ENCODE results near the gene CYTH3. TPM values are rescaled to one million over a fixed set of nuclear protein-coding genes. Genes with fewer than 3 reads are reported as not detected.
"Not testable (repeated sequence)": the region's sequence is repeated elsewhere in the genome, so short reads cannot be mapped to it uniquely, and the experiment has no call there.

Gene CYTH3
- total RNA-seq, 1 experiment from 2014 or later: 16.7 TPM

DNA sequence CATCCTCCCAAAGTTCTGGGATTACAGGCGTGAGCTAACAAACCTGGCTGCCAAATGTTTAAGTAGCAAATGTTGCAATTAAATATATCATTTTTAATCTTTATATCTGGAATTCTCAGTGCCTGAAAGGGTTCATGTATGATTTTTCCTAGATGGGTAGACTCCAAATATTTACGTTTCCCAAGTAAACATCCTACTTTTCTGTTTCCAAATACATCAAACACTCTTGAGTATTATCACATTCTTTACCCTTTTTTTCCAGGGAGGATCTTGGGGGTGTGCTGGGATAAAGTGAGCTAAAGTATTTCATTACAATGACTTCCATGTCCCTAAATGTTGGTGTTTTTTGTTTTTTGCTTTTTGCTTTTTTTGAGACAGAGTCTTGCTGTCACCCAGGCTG, 32.9 kb upstream of the CYTH3 start (continued):
- TF ChIP-seq, protein P1, sequence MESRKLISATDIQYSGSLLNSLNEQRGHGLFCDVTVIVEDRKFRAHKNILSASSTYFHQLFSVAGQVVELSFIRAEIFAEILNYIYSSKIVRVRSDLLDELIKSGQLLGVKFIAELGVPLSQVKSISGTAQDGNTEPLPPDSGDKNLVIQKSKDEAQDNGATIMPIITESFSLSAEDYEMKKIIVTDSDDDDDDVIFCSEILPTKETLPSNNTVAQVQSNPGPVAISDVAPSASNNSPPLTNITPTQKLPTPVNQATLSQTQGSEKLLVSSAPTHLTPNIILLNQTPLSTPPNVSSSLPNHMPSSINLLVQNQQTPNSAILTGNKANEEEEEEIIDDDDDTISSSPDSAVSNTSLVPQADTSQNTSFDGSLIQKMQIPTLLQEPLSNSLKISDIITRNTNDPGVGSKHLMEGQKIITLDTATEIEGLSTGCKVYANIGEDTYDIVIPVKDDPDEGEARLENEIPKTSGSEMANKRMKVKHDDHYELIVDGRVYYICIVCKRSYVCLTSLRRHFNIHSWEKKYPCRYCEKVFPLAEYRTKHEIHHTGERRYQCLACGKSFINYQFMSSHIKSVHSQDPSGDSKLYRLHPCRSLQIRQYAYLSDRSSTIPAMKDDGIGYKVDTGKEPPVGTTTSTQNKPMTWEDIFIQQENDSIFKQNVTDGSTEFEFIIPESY (IDR thresholded peaks at IDR 0.05; ENCODE audit: extremely low read depth, insufficient replicate concordance, low read length): no peak
- TF ChIP-seq, protein P2, sequence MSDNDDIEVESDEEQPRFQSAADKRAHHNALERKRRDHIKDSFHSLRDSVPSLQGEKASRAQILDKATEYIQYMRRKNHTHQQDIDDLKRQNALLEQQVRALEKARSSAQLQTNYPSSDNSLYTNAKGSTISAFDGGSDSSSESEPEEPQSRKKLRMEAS (IDR thresholded peaks at IDR 0.05): no peak
- TF ChIP-seq ZFX (IDR thresholded peaks at IDR 0.05) (no peak), POLR2AphosphoS5 (IDR thresholded peaks at IDR 0.05; ENCODE audit: low read depth, low read length) (no peak), JUND (IDR thresholded peaks at IDR 0.05) (no peak), ZNF274 (IDR thresholded peaks at IDR 0.05; ENCODE audit: low read depth, low read length) (no peak), SRF (IDR thresholded peaks at IDR 0.05; ENCODE audit: low read depth) (no peak)

DNA sequence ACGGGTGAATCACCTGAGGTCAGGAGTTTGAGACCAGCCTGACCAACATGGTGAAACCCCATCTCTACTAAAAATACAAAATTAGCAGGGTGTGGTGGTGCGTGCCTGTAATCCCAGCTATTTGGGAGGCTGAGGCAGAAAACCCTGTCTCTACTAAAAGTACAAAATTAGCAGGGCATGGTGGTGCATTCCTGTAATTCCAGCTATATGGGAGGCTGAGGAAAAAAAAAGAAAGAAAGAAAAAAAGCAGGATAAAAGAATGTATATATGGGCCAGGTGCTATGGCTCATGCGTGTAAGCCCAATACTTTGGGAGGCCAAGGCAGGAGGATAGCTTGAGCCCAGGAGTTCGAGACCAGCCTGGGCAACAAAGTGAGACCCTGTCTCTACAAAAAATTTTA, 29.0 kb upstream of the CYTH3 start:
- intact Hi-C loops (cut with micrococcal nuclease); H3K27me3 ChIP-seq (ENCODE audit: insufficient read depth, low read length); POLR2A ChIA-PET; H4K20me1 ChIP-seq (ENCODE audit: insufficient read depth); H3K27ac ChIP-seq (ENCODE audit: low read depth, low read length); H3K9me3 ChIP-seq (ENCODE audit: control insufficient read depth in 1 of 2, insufficient read depth in 1 of 2, low read depth in 1 of 2, low read length in 2 of 2); ATAC-seq; CTCF ChIA-PET; H3K4me3 ChIP-seq (replicated peaks in 1 of 2; ENCODE audit: low read depth in 1 of 2, low read length in 2 of 2); H3K4me1 ChIP-seq (ENCODE audit: control insufficient read depth in 1 of 2, insufficient read depth in 2 of 2, low read length in 2 of 2); H3K9ac ChIP-seq (ENCODE audit: low read length); H3K9me2 ChIP-seq (ENCODE audit: insufficient read depth); RAD21 ChIA-PET (ENCODE audit: low non-redundant PET in 1 of 2, low total read pairs in 2 of 2, uncharacterized antibody in 2 of 2, unreplicated experiment in 2 of 2); H3K36me3 ChIP-seq (ENCODE audit: control insufficient read depth in 1 of 2, insufficient read depth in 2 of 2, low read length in 2 of 2); BruUV-seq (replicated peaks); H2AFZ ChIP-seq (ENCODE audit: low read depth, low read length, poor library complexity, severe bottlenecking); DNase-seq (ENCODE audit: low read depth, low spot score); H3K79me2 ChIP-seq (ENCODE audit: insufficient read depth, low read length); H3K4me2 ChIP-seq (ENCODE audit: low read length): not testable (repeated sequence)
